Gastrocnemius medialis (tissue), 4 donors: ENCODE results near the gene SPATA2. TPM values are rescaled to one million over a fixed set of nuclear protein-coding genes. Genes with fewer than 3 reads are reported as not detected.

Experiments used
- ATAC-seq, 2 donors: fragments of 150-250 bp; one replicate each; pipeline ENCODE4 v1.9.1; 2016
- DNase-seq, 2 donors: peaks; one replicate each; pipeline ENCODE4 v3.0.0-alpha.2; 2019
- H3K27ac ChIP-seq, 4 donors: fragments of 200-600 bp; sonication (generic); 1 replicate in 1 of 4; 2 replicates in 3 of 4; pipeline ENCODE4 v1.5.1; 2016 to 2018; ENCODE audit warnings: mild to moderate bottlenecking in 2 of 4, moderate library complexity in 1 of 4
- H3K27me3 ChIP-seq, 3 donors: fragments of 200-600 bp; sonication (generic) in 2 of 3; 1 replicate in 1 of 3; 2 replicates in 2 of 3; pipeline versions ENCODE4 v1.5.1 to v1.6.0; 2016 to 2019; ENCODE audit warnings: mild to moderate bottlenecking in 1 of 3, moderate library complexity in 1 of 3
- H3K36me3 ChIP-seq, 2 donors: fragments of 200-600 bp; sonication (generic) in 1 of 2; one replicate each; pipeline ENCODE4 v1.5.1; 2017 to 2018
- H3K4me1 ChIP-seq, 2 donors: fragments of 200-600 bp; sonication (generic) in 1 of 2; one replicate each; pipeline ENCODE4 v1.5.1; 2016 to 2017; ENCODE audit warnings: mild to moderate bottlenecking in 2 of 2
- H3K4me3 ChIP-seq, 4 donors: fragments of 200-600 bp; sonication (generic) in 3 of 4; 1 replicate in 1 of 4; 2 replicates in 3 of 4; pipeline ENCODE4 v1.5.1; 2016 to 2019; ENCODE audit warnings: mild to moderate bottlenecking in 2 of 4
- H3K9me3 ChIP-seq, 3 donors: fragments of 200-600 bp; sonication (generic) in 2 of 3; 1 replicate in 1 of 3; 2 replicates in 2 of 3; pipeline ENCODE4 v1.5.1; 2016 to 2019
- POLR2A ChIP-seq, 2 donors: fragments of 450-650 bp; IDR thresholded peaks; one replicate each; pipeline ENCODE4 v1.6.1; 2017; ENCODE audit warnings: antibody characterized with exemption in 2 of 2, mild to moderate bottlenecking in 2 of 2, moderate library complexity in 2 of 2
- in situ Hi-C, 4 donors: fragments of 200-750 bp; cut with MboI; loops; one replicate each; pipeline versions ENCODE4 v1.15.0 to v1.8.0; 2017; ENCODE audit warnings: low sequenced_read_pairs in 4 of 4
- intact Hi-C: fragments of 100-400 bp; cut with DNase I; formaldehyde crosslinking; loops from one replicate; pipeline ENCODE4 v1.15.1; 2023; ENCODE audit warnings: low total_unique reads
- total RNA-seq, 4 donors: library from RNA; depleted of rRNA; stranded (reverse); fragments of >200 nt; gene quantifications; one replicate each; pipeline versions ENCODE4 v1.1.0 to v1.2.3, GENCODE V29; 2016
- TF ChIP-seq, protein P1 (sequence below), 5 experiments: fragments of 450-650 bp in 3 of 5; fragments of 200-600 bp in 2 of 5; sonication (generic) in 2 of 5; IDR thresholded peaks in 4 of 5; conservative IDR thresholded peaks in 1 of 5; 1 replicate in 4 of 5; 2 replicates in 1 of 5; pipeline ENCODE4 v1.5.1; 2016 to 2019; ENCODE audit warnings: antibody characterized with exemption in 5 of 5, mild to moderate bottlenecking in 3 of 5, moderate library complexity in 3 of 5

Gene SPATA2
- total RNA-seq, 4 donors from 2014 or later, result 7.7 to 10.7 (median 9.7) TPM

DNA sequence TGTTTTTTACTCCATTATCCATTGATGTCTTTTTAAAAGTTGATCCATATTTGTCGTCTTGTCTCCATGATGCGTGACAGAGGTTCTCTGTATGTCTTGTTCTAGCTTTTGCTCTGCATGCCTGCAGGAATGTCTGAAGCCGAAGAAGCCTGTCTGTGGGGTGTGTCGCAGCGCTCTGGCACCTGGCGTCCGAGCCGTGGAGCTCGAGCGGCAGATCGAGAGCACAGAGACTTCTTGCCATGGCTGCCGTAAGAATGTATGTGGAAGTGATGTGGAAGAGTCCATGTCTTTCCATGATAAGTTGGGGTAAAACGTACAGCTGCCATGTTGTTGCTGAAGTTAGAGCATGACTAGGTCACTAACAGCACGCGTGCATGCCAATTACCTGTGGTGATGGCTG is 26.1 kb upstream of the SPATA2 start:
- Histone ChIP-seq H3K4me1 (peaks cover 56 to 60% of the 10 kb centered on the region in 2 donors), H3K27me3 (no peaks in the 10 kb centered on the region), H3K27ac (peak overlapping the region in 1 of 4 donors; percentile 95), H3K4me3 (no peak overlapping the region), H3K36me3 (peaks cover 4 to 54% of the 10 kb centered on the region in 2 donors), H3K9me3 (no peaks in the 10 kb centered on the region)
- TF ChIP-seq POLR2A (IDR thresholded peaks at IDR 0.05), result no peak
- TF ChIP-seq, protein P1, sequence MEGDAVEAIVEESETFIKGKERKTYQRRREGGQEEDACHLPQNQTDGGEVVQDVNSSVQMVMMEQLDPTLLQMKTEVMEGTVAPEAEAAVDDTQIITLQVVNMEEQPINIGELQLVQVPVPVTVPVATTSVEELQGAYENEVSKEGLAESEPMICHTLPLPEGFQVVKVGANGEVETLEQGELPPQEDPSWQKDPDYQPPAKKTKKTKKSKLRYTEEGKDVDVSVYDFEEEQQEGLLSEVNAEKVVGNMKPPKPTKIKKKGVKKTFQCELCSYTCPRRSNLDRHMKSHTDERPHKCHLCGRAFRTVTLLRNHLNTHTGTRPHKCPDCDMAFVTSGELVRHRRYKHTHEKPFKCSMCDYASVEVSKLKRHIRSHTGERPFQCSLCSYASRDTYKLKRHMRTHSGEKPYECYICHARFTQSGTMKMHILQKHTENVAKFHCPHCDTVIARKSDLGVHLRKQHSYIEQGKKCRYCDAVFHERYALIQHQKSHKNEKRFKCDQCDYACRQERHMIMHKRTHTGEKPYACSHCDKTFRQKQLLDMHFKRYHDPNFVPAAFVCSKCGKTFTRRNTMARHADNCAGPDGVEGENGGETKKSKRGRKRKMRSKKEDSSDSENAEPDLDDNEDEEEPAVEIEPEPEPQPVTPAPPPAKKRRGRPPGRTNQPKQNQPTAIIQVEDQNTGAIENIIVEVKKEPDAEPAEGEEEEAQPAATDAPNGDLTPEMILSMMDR (IDR thresholded peaks at IDR 0.05 in 4 of 5, conservative IDR thresholded peaks at IDR 0.05 in 1 of 5), result no peak
- DNase-seq (no peak), ATAC-seq (no peak)
- intact Hi-C loops, result no loop called here
- in situ Hi-C loops, result no loop called here

DNA sequence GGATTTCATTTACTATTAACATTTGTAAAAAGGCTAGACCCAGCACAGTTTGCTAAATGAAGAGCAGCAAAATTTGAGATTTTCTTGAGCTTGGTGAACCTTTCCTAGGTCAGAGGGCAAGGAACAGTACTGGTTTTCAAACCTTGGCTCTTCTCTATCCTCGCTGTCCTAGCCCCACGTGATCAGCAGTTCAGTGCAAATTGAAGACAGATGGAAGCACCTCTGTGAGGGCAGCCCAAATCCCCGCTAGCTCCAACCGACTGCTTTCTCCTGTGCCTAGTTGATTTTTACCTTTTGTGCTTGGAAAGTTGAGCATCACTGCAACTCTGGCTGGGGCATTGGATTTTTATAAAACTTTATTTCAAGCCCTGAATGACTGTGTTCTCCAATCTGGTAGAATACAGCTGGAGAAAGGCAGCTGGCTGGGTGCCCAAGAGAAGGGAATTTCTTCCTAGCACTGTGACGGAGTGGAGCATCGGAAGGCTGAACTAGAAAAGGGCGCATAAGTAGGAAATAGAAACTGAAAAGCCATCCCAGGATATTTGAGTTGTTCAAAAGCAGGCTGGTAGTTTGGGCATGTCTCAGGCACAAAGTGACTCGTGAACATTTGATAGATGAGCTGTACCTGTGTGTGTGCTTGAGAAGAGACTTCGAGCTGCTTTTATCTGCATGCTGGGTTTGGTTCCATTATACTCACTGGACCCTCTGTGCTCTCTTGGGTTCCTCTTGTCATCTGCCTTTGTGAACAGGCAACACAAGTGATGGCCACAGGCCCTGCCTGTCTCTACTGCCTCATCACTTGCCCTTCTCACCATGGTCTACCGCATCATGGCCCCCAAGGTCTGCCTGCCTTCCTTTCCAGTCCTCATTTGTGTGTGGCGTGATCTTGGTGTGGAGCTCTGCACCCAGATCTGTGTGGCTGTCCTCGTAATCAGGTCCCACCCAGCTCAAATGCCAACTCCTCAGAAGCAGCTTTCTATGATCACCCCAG is 23.1 kb upstream of the SPATA2 start:
- H3K4me3 ChIP-seq, result peak overlapping the region; percentile 88 to 99 (median 96)
- peaks cover 51 to 53% of the 10 kb centered on the region in 2 donors for H3K4me1 ChIP-seq
- H3K36me3 ChIP-seq, result peaks cover 0 to 32% of the 10 kb centered on the region in 2 donors
- peak in 1 of 2 donors; percentile 28 for DNase-seq
- intact Hi-C loops, result loop anchor here (10.0 kb wide), 1 partner anchor 996 kb away; the partner anchor contains the start of gene ADNP
- ATAC-seq, result no peak
- TF ChIP-seq, protein P1 (IDR thresholded peaks at IDR 0.05 in 4 of 5, conservative IDR thresholded peaks at IDR 0.05 in 1 of 5), result no peak
- TF ChIP-seq POLR2A (IDR thresholded peaks at IDR 0.05), result no peak
- H3K9me3 ChIP-seq, result no peaks in the 10 kb centered on the region
- no peaks in the 10 kb centered on the region for H3K27me3 ChIP-seq
- in situ Hi-C loops, result no loop called here
- H3K27ac ChIP-seq, result peak overlapping the region; percentile 95 to 100 (median 98)

DNA sequence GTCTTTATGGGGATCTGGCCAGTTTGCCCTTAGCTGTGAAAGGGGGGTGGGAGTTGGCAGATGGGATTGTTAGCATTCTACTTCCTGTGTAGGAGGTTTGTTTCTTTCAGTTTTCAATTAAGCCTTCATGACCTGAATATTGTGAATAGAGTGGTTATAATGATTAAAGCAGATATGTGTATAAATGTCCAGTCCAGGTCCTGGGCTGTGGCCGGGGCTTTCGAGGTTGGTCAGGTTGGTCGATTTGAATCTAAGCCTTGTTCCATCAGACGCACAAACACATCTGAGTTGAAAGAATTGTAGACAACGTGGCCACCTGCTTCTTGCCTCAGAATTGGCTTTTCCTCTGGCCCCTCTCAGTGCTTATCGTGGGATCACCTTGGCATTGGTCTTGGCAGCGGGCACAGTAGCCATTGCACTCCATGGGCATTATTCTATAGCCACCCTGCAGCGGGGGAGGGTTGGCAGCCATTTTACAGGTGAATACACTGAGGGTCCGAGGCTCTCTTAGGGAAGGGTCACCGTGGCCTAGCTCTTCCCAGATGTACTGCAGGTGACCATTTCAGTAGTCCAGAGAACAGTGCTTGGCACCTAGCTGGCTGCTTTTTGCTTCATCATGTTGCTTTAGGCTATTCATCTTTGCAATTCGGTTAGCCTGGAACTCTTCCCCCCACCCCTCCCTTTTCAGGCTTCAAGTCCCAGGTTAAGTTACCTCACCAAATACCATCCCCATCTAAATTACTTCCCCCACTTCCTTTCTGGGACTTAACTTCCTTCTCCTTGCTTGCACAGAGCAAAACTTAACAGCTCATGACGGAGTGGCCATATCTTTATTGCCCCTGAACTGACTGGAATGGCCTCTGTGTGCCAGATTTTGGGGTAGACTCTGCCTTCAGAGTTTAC is 21.9 kb upstream of the SPATA2 start:
- DNase-seq (peak in 1 of 2 donors; percentile 51), ATAC-seq (peak in 1 of 2 donors; percentile 24)
- Histone ChIP-seq H3K27me3 (no peaks in the 10 kb centered on the region), H3K4me3 (peak overlapping the region; percentile 88 to 99 (median 96)), H3K9me3 (no peaks in the 10 kb centered on the region), H3K27ac (peak overlapping the region; percentile 95 to 100 (median 98)), H3K36me3 (peaks cover 0 to 20% of the 10 kb centered on the region in 2 donors), H3K4me1 (peaks cover 48 to 51% of the 10 kb centered on the region in 2 donors)
- in situ Hi-C loops, result no loop called here
- intact Hi-C loops, result loop anchor here (2.0 to 10.0 kb wide), 2 partner anchors 22 to 998 kb away; partner anchors contain the start of genes ADNP and SPATA2
- no peak for TF ChIP-seq POLR2A (IDR thresholded peaks at IDR 0.05)
- TF ChIP-seq, protein P1 (IDR thresholded peaks at IDR 0.05 in 4 of 5, conservative IDR thresholded peaks at IDR 0.05 in 1 of 5), result no peak
